Body of pancreas (tissue), 4 donors: Measurements from ENCODE around the gene ARHGEF37.

ENCODE experiments used
- POLR2A ChIP-seq, 3 donors: fragments of 450-650 bp; IDR thresholded peaks; one replicate each; pipeline ENCODE4 v1.6.1; 2016; ENCODE audit warnings: antibody characterized with exemption in 3 of 3, mild to moderate bottlenecking in 2 of 3
- TF ChIP-seq, protein P1 (sequence below), 7 experiments: fragments of 450-650 bp in 4 of 7; fragments of 200-600 bp in 3 of 7; sonication (generic) in 3 of 7; IDR thresholded peaks; one replicate each; pipeline ENCODE4 v1.5.1; 2016 to 2019; ENCODE audit warnings: antibody characterized with exemption in 7 of 7

DNA sequence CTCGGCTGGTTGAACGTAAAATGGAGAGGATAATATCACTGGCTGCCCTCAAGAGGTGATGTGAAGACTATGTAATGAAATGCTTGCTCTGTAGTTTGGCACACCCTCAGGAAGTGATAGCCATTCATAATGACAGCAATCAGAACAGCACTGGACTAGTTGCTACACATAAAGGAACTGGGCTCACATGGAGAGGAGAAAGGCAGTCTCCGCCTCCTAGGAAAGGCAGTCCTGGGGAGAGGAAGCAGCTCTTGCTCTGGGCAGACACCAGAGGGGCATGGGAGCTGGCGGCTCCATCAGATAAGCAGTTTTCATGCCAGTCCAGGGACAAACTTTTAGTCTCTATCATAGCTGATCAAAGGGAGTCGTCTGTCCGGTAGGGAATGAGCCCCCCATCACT, 46.9 kb downstream of the ARHGEF37 start:
- no peak for TF ChIP-seq POLR2A (IDR thresholded peaks at IDR 0.05)
- TF ChIP-seq, protein P1, sequence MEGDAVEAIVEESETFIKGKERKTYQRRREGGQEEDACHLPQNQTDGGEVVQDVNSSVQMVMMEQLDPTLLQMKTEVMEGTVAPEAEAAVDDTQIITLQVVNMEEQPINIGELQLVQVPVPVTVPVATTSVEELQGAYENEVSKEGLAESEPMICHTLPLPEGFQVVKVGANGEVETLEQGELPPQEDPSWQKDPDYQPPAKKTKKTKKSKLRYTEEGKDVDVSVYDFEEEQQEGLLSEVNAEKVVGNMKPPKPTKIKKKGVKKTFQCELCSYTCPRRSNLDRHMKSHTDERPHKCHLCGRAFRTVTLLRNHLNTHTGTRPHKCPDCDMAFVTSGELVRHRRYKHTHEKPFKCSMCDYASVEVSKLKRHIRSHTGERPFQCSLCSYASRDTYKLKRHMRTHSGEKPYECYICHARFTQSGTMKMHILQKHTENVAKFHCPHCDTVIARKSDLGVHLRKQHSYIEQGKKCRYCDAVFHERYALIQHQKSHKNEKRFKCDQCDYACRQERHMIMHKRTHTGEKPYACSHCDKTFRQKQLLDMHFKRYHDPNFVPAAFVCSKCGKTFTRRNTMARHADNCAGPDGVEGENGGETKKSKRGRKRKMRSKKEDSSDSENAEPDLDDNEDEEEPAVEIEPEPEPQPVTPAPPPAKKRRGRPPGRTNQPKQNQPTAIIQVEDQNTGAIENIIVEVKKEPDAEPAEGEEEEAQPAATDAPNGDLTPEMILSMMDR (IDR thresholded peaks at IDR 0.05), result no peak
